ENCODE measurements around the gene CZIB.

- no peak for TF ChIP-seq CTCF (IDR thresholded peaks at IDR 0.05; ENCODE audit: low read depth, low read length)
- no peak for TF ChIP-seq POLR2A (IDR thresholded peaks at IDR 0.05; ENCODE audit: extremely low read depth, insufficient read length)
- TF ChIP-seq MYC (IDR thresholded peaks at IDR 0.05; ENCODE audit: low read depth, low read length) = no peak
Observed at GRCh38 chr1:53187401-53187800, 33.0 kb downstream of the CZIB start.

Measured in NB4 (cell line).